K562 (cell line): ENCODE measurements around the gene FAM90A1. TPM values are rescaled to one million over a fixed set of nuclear protein-coding genes. Genes with fewer than 3 reads are reported as not detected.
"Not testable (repeated sequence)": the region's sequence is repeated elsewhere in the genome, so short reads cannot be mapped to it uniquely, and the experiment has no call there.

Experiments used
- ATAC-seq: fragments of 200-7000 bp; cut with Tn5 transposase; 3 replicates; pipeline ENCODE4 v1.9.1; 2020; ENCODE audit warnings: moderate library complexity
- BruUV-seq: library from RNA; stranded (reverse); fragments of 400-500 nt; replicated peaks from 2 replicates; lab custom pipeline; 2021; lab: Mats Ljungman, UMichigan
- CTCF ChIA-PET: fragments of 300-600 bp; formaldehyde crosslinking; extraction: SDS; loops from one replicate; lab custom pipeline; 2021; ENCODE audit warnings: low intra/inter-chr PET ratio; lab: Yijun Ruan, JAX
- POLR2A ChIA-PET: fragments of 300-600, 350-650 bp; sonication (Branson Sonifier 250); formaldehyde crosslinking; extraction: SDS; loops from one replicate; lab custom pipeline; 2021; ENCODE audit warnings: antibody characterized with exemption, inconsistent platforms; lab: Yijun Ruan, JAX
- DNase-seq, 4 experiments: peaks; one replicate each; pipeline versions ENCODE4 v3.0.0 to v3.0.0-alpha.2; 2011 to 2018; ENCODE audit warnings: low spot score in 3 of 4, mixed read lengths in 3 of 4; ENCODE audit errors: extremely low read depth in 1 of 4
- FAIRE-seq: peaks from 2 replicates; lab custom pipeline; 2011; peaks lifted over from hg19 to GRCh38; lab: Jason Lieb, UNC
- H2AFZ ChIP-seq: 2 replicates; pipeline ENCODE4 v1.6.0; 2011; ENCODE audit warnings: low read depth, low read length, control low read depth, inconsistent platforms
- H3K27ac ChIP-seq: fragments of 200-600 bp; 3 replicates; pipeline ENCODE4 v1.8.0; 2011; ENCODE audit warnings: low read depth, mild to moderate bottlenecking, control low read depth, inconsistent platforms, low read length, moderate library complexity, mixed read lengths; ENCODE audit errors: extremely low read depth
- H3K27me3 ChIP-seq, 2 experiments: fragments of 300-600 bp in 1 of 2; 2 replicates in 1 of 2; 3 replicates in 1 of 2; pipeline versions ENCODE4 v1.6.0 to v1.8.0; 2011; ENCODE audit warnings: inconsistent platforms in 2 of 2, low read length in 2 of 2, mild to moderate bottlenecking in 1 of 2, mixed read lengths in 1 of 2, moderate library complexity in 1 of 2; ENCODE audit not compliant: control insufficient read depth in 2 of 2, insufficient read depth in 2 of 2
- H3K36me3 ChIP-seq: fragments of 300-600 bp; 3 replicates; pipeline ENCODE4 v1.8.0; 2011; ENCODE audit warnings: mild to moderate bottlenecking, low read length, inconsistent platforms; ENCODE audit not compliant: control insufficient read depth, insufficient read depth
- H3K4me1 ChIP-seq, 2 experiments: fragments of 200-600 bp in 1 of 2; replicated peaks in 1 of 2; 2 replicates in 1 of 2; 3 replicates in 1 of 2; pipeline versions ENCODE4 v1.5.1 to v1.8.0; 2011; ENCODE audit warnings: inconsistent platforms in 2 of 2, low read length in 2 of 2, mild to moderate bottlenecking in 1 of 2, mixed read lengths in 1 of 2, moderate library complexity in 1 of 2; ENCODE audit not compliant: control insufficient read depth in 2 of 2, insufficient read depth in 2 of 2
- H3K4me2 ChIP-seq: 2 replicates; pipeline ENCODE4 v1.6.1; 2011; ENCODE audit warnings: low read length, control low read depth, inconsistent platforms, mixed read lengths; ENCODE audit not compliant: insufficient read depth
- H3K4me3 ChIP-seq: fragments of 200-600 bp; sonication (generic), shearing (Covaris generic); 2 replicates; pipeline ENCODE4 v1.5.1; 2016; ENCODE audit warnings: control low read depth, inconsistent platforms
- H3K79me2 ChIP-seq: fragments of 200-600 bp; 3 replicates; pipeline ENCODE4 v1.8.0; 2011; ENCODE audit warnings: low read length, inconsistent platforms; ENCODE audit not compliant: control insufficient read depth, insufficient read depth
- H3K9ac ChIP-seq, 2 experiments: 2 replicates each; pipeline versions ENCODE4 v1.6.0 to v1.6.1; 2011; ENCODE audit warnings: low read depth in 2 of 2, low read length in 2 of 2, control low read depth in 1 of 2, inconsistent platforms in 1 of 2, mild to moderate bottlenecking in 1 of 2, mixed read lengths in 1 of 2; ENCODE audit not compliant: insufficient read depth in 1 of 2
- H3K9me1 ChIP-seq: one replicate; pipeline ENCODE4 v1.6.0; 2011; ENCODE audit warnings: inconsistent platforms, mild to moderate bottlenecking, low read length, moderate library complexity; ENCODE audit not compliant: control insufficient read depth, insufficient read depth
- H3K9me3 ChIP-seq: replicated peaks from 2 replicates; pipeline ENCODE4 v1.5.1; 2011; ENCODE audit warnings: low read depth, low read length, inconsistent platforms; ENCODE audit not compliant: control insufficient read depth, insufficient read depth
- H4K20me1 ChIP-seq: replicated peaks from 2 replicates; pipeline ENCODE4 v1.6.1; 2011; ENCODE audit warnings: low read length, inconsistent platforms, mixed read lengths; ENCODE audit not compliant: control insufficient read depth, insufficient read depth
- EP400 ChIP-seq: fragments of 450-650 bp; IDR thresholded peaks from 2 replicates; pipeline ENCODE4 v1.6.1; 2017; ENCODE audit warnings: antibody characterized with exemption, mild to moderate bottlenecking, moderate library complexity
- PHF8 ChIP-seq: fragments of 200-600 bp; sonication (generic); IDR thresholded peaks from 2 replicates; pipeline ENCODE4 v1.6.1; 2012; ENCODE audit warnings: mixed run types, mild to moderate bottlenecking, inconsistent platforms, low read length, moderate library complexity, borderline replicate concordance
- POLR2G ChIP-seq: fragments of 200-400 bp; formaldehyde crosslinking; IDR thresholded peaks from 2 replicates; pipeline ENCODE4 v1.6.1; 2017; ENCODE audit warnings: low read depth, mild to moderate bottlenecking, antibody characterized with exemption, low read length, moderate library complexity
- RBFOX2 ChIP-seq: fragments of 200-400 bp; formaldehyde crosslinking; IDR thresholded peaks from 2 replicates; pipeline ENCODE4 v1.6.1; 2017; ENCODE audit warnings: low read depth, mild to moderate bottlenecking, low read length, moderate library complexity
- ZFX ChIP-seq: sonication (generic); formaldehyde crosslinking; IDR thresholded peaks from 2 replicates; pipeline ENCODE4 v1.8.0; 2022; ENCODE audit warnings: mild to moderate bottlenecking, missing genetic modification reagents, moderate library complexity
- WGBS: fragments of 100-300 bp; shearing (Covaris generic); methylation state at CpG from one replicate; pipeline ENCODE4 v1.1.6; 2016; ENCODE audit warnings: low coverage, mixed read lengths; ENCODE audit not compliant: insufficient coverage; ENCODE audit errors: missing lambda C conversion rate; 5-methylcytosine and 5-hydroxymethylcytosine counted together
- in situ Hi-C: fragments of 300-500 bp; cut with MboI; formaldehyde crosslinking; loops from 4 replicates; pipeline ENCODE4 v1.15.0; 2018; ENCODE audit warnings: inconsistent platforms, mixed read lengths
- intact Hi-C: fragments of 100-400 bp; cut with micrococcal nuclease; formaldehyde crosslinking; loops from 2 replicates; pipeline ENCODE4 v1.14.2; 2022
- polyA plus RNA-seq, 8 experiments: library from polyadenylated mRNA; depleted of rRNA in 4 of 8; stranded (reverse) in 5 of 8; unstranded in 3 of 8; fragments of >200 nt; fragmentation: Nextera tagmentation in 2 of 8; fragmentation: Illumina TruSeq in 1 of 8; extraction: Ambion mirVana in 2 of 8; extraction: Trizol in 1 of 8; gene quantifications; 2 replicates each; pipeline versions ENCODE4 v1.2.1 to v1.2.3, GENCODE V29; 2011 to 2014; ENCODE audit warnings: inconsistent platforms in 1 of 8, missing spikeins in 1 of 8
- total RNA-seq, 7 experiments: library from RNA; depleted of rRNA in 6 of 7; stranded (reverse); fragments of >200 nt in 6 of 7; fragmentation: Illumina TruSeq in 2 of 7; extraction: Trizol in 2 of 7; gene quantifications; 2 replicates each; pipeline versions ENCODE4 v1.2.1 to v1.2.3, GENCODE V29; 2011 to 2021; ENCODE audit warnings: low replicate concordance in 1 of 7
- TF ChIP-seq, protein P1 (sequence below): fragments of 450-650 bp; IDR thresholded peaks from 2 replicates; pipeline ENCODE4 v1.6.1; 2014; ENCODE audit warnings: low read depth, mild to moderate bottlenecking, moderate library complexity, borderline replicate concordance
- TF ChIP-seq, protein P2 (sequence below): fragments of 200-800 bp; sonication (Bioruptor generic); IDR thresholded peaks from 2 replicates; pipeline ENCODE4 v1.6.1; 2017; ENCODE audit warnings: missing genetic modification characterization, missing compliant biosample characterization
- TF ChIP-seq, protein P3 (sequence below), 2 experiments: fragments of 450-650 bp; conservative IDR thresholded peaks; 2 replicates each; pipeline ENCODE4 v1.6.1; 2017; ENCODE audit warnings: mild to moderate bottlenecking in 2 of 2, moderate library complexity in 2 of 2

FAM90A1 gene
- total and polyA plus RNA-seq, 9 of the 15 experiments (the other 6 are each of a cell fraction or from before 2014, with no cell fraction given): 0.01 to 0.16 (median 0.04) TPM; not detected in 4

DNA sequence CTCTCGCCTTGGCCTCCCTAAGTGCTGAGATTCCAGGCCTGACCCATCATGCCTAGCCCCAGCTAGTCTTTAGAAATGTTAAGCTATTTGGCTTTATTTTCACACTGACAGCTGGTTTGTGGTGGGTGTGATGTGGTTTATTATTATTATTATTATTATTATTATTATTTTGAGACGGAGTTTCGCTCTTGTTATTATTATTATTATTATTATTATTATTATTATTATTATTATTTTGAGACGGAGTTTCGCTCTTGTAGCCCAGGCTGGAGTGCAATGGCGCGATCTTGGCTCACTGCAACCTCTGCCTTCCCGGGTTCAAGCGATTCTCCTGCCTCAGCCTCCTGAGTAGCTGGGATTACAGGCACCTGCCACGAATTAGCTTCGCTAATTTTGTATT lies 1.2 kb upstream of the FAM90A1 start:
- H3K36me3 ChIP-seq, H3K9me3 ChIP-seq, H3K4me2 ChIP-seq, H4K20me1 ChIP-seq, H3K9ac ChIP-seq, POLR2A ChIA-PET, H3K79me2 ChIP-seq, H2AFZ ChIP-seq, BruUV-seq, H3K9me1 ChIP-seq, H3K4me3 ChIP-seq, intact Hi-C loops, CTCF ChIA-PET, H3K27me3 ChIP-seq, H3K27ac ChIP-seq, FAIRE-seq, ATAC-seq, DNase-seq: not testable (repeated sequence)
- WGBS: 89% methylated on average over 10 of the region's 11 CpGs
- peaks cover 2 to 13% of the 10 kb centered on the region in 2 experiments; a peak in 2 of 5 replicates for H3K4me1 ChIP-seq
- in situ Hi-C loops: loop anchor here (5.0 kb wide), 1 partner anchor 126 kb away; no protein-coding TSS in a partner anchor

DNA sequence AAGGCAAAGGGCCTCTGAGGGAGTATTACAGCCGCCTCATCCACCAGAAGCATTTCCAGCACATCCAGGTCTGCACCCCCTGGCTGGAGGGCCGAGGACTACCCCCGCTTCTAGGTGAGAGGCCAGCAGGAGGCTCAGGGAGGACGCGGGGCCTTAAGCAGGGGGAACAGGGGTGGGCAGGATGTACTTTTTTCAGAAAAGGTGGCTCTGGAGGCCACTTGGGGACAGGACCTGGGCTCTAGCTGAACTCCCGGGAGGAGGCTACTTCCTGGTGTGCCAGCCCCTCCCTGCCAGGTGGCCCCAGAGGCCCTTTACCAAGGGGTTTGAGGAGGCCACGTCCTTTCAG lies 287 bp upstream of the FAM90A1 start:
- 16% methylated on average over 6 of the region's 7 CpGs for WGBS
- in situ Hi-C loops: loop anchor here (5.0 kb wide), 1 partner anchor 125 kb away; no protein-coding TSS in a partner anchor
- Histone ChIP-seq H3K4me3 (peak overlapping the region; percentile 40), H2AFZ (peak overlapping the region; percentile 91), H3K4me1 (peaks cover 2 to 13% of the 10 kb centered on the region in 2 experiments; a peak in 2 of 5 replicates), H3K4me2 (peak overlapping the region; percentile 62), H3K9ac (peak overlapping the region; percentile 56 to 85)
- intact Hi-C loops, H4K20me1 ChIP-seq, H3K27me3 ChIP-seq, H3K9me1 ChIP-seq, FAIRE-seq, CTCF ChIA-PET, H3K27ac ChIP-seq, H3K79me2 ChIP-seq, H3K36me3 ChIP-seq, H3K9me3 ChIP-seq, ATAC-seq, POLR2A ChIA-PET, DNase-seq: not testable (repeated sequence)
- TF ChIP-seq, protein P1, sequence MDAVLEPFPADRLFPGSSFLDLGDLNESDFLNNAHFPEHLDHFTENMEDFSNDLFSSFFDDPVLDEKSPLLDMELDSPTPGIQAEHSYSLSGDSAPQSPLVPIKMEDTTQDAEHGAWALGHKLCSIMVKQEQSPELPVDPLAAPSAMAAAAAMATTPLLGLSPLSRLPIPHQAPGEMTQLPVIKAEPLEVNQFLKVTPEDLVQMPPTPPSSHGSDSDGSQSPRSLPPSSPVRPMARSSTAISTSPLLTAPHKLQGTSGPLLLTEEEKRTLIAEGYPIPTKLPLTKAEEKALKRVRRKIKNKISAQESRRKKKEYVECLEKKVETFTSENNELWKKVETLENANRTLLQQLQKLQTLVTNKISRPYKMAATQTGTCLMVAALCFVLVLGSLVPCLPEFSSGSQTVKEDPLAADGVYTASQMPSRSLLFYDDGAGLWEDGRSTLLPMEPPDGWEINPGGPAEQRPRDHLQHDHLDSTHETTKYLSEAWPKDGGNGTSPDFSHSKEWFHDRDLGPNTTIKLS: 0 out of 2 replicates have a peak, but pooled peaks have one; percentile 45
- TF ChIP-seq ZFX (peak; percentile 48), RBFOX2 (0 out of 2 replicates have a peak, but pooled peaks have one; percentile 8), POLR2G (0 out of 2 replicates have a peak, but pooled peaks have one; percentile 12), EP400 (peak; percentile 16; the same call in 1 of the 2 replicates), PHF8 (peak; percentile 27; the same call in 1 of the 2 replicates)
- TF ChIP-seq, protein P2, sequence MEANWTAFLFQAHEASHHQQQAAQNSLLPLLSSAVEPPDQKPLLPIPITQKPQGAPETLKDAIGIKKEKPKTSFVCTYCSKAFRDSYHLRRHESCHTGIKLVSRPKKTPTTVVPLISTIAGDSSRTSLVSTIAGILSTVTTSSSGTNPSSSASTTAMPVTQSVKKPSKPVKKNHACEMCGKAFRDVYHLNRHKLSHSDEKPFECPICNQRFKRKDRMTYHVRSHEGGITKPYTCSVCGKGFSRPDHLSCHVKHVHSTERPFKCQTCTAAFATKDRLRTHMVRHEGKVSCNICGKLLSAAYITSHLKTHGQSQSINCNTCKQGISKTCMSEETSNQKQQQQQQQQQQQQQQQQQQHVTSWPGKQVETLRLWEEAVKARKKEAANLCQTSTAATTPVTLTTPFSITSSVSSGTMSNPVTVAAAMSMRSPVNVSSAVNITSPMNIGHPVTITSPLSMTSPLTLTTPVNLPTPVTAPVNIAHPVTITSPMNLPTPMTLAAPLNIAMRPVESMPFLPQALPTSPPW: peak; percentile 27; the same call in 1 of the 2 replicates
- TF ChIP-seq, protein P3, sequence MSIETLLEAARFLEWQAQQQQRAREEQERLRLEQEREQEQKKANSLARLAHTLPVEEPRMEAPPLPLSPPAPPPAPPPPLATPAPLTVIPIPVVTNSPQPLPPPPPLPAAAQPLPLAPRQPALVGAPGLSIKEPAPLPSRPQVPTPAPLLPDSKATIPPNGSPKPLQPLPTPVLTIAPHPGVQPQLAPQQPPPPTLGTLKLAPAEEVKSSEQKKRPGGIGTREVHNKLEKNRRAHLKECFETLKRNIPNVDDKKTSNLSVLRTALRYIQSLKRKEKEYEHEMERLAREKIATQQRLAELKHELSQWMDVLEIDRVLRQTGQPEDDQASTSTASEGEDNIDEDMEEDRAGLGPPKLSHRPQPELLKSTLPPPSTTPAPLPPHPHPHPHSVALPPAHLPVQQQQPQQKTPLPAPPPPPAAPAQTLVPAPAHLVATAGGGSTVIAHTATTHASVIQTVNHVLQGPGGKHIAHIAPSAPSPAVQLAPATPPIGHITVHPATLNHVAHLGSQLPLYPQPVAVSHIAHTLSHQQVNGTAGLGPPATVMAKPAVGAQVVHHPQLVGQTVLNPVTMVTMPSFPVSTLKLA (conservative IDR thresholded peaks at IDR 0.05): peak; percentile 48 to 71; a peak in 2 of 4 replicates
- BruUV-seq: TSS peak; percentile 56
